ENCODE results near the gene RALA.

GRCh38 chr7:39633563-39634477 is 10.4 kb downstream of the RALA start:
- TF ChIP-seq CTCF (IDR thresholded peaks at IDR 0.05) (no peak), POLR2A (IDR thresholded peaks at IDR 0.05) (no peak)
